Renal cortical epithelial cell (primary cell): ENCODE data around the gene HAGHL. TPM values are rescaled to one million over a fixed set of nuclear protein-coding genes. Genes with fewer than 3 reads are reported as not detected.
"Not testable (repeated sequence)": the region's sequence is repeated elsewhere in the genome, so short reads cannot be mapped to it uniquely, and the experiment has no call there.

ENCODE experiments used
- DNase-seq: peaks from one replicate; pipeline ENCODE4 v3.0.0-alpha.2; 2011; ENCODE audit warnings: low read depth
- total RNA-seq: library from RNA; depleted of rRNA; stranded (reverse); fragments of >200 nt; gene quantifications from 2 replicates; pipeline ENCODE4 v1.2.3, GENCODE V29; 2014

Gene HAGHL
- total RNA-seq, 1 donor from 2014 or later, result 10.5 TPM

DNA sequence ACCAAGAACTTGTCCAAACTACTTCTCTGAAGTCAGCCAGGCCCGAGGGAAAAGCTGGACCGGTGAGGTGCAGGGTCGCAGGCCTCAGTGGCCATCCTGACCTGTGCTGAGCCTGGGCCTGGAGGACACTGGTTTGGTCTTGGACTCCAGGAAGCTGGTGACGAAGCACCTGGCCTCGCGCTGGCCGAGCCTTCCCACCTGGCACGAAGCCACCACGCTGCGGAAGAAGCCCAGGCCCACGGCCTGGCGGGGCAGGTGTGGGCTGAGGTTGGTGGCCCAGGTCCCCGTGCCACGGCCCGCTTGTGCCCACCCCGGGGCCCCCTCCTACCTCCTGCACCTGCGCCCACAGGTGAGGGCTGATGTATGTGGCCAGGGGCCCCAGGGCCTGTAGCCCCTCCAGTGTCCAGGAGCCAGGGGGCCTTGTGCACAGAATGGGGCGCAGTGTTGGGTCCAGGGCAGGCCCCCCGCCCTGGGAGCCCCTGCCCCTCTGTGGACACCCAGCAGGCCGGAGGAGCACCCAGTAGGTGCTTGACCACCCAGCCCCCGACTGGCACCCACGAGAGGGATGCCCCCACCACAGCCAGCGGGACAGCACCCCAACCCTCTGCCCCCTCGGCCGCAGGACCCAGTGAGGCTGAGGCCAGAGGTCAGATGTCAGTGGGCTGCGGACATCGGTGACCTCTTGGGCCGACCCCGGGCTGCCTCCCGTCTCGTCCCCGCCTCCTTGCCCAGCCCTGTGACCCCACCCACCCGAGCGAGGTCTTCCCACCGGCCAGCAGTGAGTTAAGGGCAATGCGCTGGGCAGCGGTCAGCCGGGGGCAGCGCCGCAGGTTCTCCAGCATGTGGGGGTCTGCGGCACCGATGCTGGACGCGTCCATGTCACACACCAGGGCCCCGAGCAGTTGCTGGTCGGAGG lies 47.4 kb downstream of the HAGHL start:
- DNase-seq, result no peak

DNA sequence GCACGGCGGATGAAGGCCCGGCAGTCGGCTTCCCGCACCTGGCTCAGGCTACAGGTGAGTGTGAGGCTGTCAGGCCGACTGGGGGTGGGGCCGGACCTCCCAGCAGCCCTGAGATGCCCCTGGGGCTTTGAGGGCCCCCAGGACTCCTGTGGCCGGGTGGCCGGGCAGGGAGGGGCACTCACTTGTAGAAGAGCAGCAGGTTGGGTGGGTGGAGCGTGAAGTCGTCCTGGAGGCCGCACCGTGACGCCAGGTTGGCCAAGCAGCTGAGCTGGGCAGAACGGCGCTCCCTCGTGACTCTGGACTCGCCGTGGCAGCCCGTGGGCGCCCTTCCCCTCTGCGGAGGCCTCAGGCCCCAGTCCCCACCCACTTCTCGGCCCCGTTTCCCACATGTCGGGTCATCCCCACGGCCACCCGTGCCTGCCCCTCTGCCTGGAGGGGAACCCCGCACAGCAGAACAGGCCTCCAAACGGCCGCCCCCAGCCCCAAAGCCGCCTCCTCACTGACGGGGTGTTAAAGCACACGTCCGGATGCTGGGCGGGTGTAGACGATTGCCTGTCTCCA lies 48.4 kb downstream of the HAGHL start:
- DNase-seq, result no peak

DNA sequence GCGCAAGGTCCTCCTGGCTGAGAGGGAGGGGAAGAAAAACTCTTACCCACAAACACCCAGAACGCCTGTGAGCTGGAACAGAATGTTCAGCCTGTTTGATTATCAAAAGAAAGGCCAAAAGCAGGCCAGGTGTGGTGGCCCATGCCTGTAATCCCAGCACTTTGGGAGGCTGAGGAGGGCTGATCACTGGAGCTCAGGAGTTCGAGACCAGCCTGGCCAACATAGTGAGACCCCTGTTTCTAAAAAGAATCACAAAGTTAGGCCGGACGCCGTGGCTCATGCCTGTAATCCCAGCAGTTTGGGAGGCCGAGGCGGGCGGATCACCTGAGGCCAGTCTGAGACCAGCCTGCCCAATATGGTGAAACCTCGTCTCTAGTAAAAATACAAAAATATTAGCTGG lies 49.4 kb downstream of the HAGHL start:
- DNase-seq, result not testable (repeated sequence)

DNA sequence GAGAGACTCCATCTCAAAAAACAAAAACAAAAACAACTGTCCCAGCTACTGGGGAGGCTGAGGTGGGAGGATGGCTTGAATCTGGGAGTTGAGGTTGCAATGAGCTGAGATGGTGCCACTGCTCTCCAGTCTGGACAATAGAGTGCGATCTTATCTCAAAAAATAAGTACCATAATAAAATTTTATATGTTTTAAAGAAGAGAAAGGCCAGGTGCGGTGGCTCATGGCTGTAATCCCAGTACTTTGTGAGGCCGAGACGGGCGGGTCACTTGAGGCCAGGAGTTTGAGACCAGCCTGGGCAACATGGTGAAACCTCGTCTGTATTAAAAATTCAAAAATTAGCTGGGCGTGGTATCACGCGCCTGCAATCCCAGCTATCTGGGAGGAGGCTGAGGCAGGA lies 49.9 kb downstream of the HAGHL start:
- DNase-seq, result no peak

DNA sequence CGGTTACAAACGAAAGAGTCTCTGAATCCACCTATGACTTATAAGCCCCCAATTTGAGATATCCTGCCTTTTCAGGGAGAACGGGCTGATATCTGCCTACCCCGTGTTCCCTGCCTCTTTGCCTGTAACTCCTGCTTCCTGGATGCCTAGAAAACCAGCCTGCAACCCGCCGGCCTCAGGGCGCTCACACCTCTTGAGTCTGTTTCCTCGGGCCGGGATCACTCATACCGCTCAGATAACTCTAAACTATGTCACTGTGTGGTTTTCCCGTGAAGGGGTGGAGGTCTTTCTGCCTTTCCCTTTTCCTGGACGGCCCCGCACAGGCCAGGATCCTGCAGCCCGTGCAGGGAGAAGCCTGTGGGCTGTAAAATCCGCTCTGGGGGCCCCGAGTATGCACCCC lies 50.9 kb downstream of the HAGHL start:
- no peak for DNase-seq

DNA sequence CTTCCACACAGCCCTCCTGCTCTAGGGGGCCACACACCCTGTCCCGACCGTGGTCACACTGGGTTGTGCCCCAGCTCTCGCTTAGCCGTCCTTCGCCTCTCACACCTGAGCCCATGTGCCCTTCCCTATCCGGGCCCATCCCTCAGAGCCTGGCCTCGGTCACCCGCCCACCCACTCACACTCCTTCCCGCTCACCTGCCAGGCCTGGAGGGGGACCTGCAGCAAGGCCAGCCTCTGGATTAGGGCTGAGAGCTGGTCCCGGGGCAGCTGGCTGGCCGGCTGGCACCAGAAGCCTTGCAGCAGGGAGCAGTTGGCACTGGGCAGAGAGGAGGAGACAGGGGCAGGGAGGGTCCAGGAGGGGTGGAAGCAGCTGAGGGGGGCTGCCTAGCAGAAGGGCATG lies 51.5 kb downstream of the HAGHL start:
- no peak for DNase-seq

DNA sequence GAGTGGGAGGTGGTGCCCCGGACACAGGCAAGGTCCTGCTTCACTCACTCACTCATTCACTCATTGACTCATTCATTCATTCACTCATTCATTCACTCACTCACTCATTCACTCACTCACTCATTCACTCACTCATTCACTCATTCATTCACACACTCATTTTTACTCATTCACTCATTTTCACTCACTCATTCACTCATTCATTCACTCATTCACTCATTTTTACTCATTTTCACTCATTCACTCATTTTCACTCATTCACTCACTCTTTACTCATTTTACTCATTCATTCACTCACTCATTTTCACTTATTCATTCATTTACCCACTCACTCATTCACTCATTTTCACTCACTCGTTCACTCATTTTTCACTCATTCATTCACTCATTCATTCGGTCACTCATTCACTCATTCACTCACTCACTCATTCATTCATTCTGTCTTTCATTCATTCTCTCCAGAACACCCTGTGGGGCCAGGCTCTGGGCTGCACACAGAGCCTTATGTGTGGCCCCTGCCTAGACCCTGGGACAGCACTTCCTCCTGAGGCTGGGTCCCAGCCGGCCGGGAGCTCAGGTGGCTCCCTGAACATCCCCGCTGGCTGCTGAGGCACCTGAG lies 52.1 kb downstream of the HAGHL start:
- DNase-seq, result no peak

Other genes with a start within 250 kb of the HAGHL start
- 41.7 and 82.0 TPM in 2 replicates for gene CAPN15, start 199.4 kb upstream of the HAGHL start, total RNA-seq
- 0.05 TPM in 1 of 2 replicates, not detected in the other for gene PRR35, start 166.7 kb upstream of the HAGHL start, total RNA-seq
- 0.85 TPM in 1 of 2 replicates, not detected in the other for gene NHLRC4, start 160.1 kb upstream of the HAGHL start, total RNA-seq
- gene PIGQ, start 157.1 kb upstream of the HAGHL start, total RNA-seq, result 30.9 and 68.5 TPM in 2 replicates
- 8.0 and 12.1 TPM in 2 replicates for gene RAB40C, start 137.0 kb upstream of the HAGHL start, total RNA-seq
- gene WFIKKN1, start 96.1 kb upstream of the HAGHL start, total RNA-seq, result 0.35 TPM in 1 of 2 replicates, not detected in the other
- gene METTL26, start 90.8 kb upstream of the HAGHL start, total RNA-seq, result 54.4 and 93.1 TPM in 2 replicates
- 17.6 and 26.4 TPM in 2 replicates for gene MCRIP2, start 85.3 kb upstream of the HAGHL start, total RNA-seq
- 6.9 and 18.5 TPM in 2 replicates for gene WDR90, start 77.7 kb upstream of the HAGHL start, total RNA-seq
- gene RHOT2, start 59.0 kb upstream of the HAGHL start, total RNA-seq, result 31.1 and 43.6 TPM in 2 replicates
- 0.94 and 1.6 TPM in 2 replicates for gene RHBDL1, start 51.4 kb upstream of the HAGHL start, total RNA-seq
- 78.5 and 115 TPM in 2 replicates for gene STUB1, start 46.7 kb upstream of the HAGHL start, total RNA-seq
- 33.5 and 52.3 TPM in 2 replicates for gene JMJD8, start 42.8 kb upstream of the HAGHL start, total RNA-seq
- 1.4 and 7.9 TPM in 2 replicates for gene WDR24, start 36.7 kb upstream of the HAGHL start, total RNA-seq
- gene FBXL16, start 21.3 kb upstream of the HAGHL start, total RNA-seq, result 0.40 TPM in 1 of 2 replicates, not detected in the other
- 65.8 and 74.7 TPM in 2 replicates for gene METRN, start 12.0 kb upstream of the HAGHL start, total RNA-seq
- gene ANTKMT, start 6.0 kb upstream of the HAGHL start, total RNA-seq, result 23.1 and 73.8 TPM in 2 replicates
- 0.69 and 0.70 TPM in 2 replicates for gene CCDC78, start 663 bp upstream of the HAGHL start, total RNA-seq
- gene CIAO3, start 13.9 kb downstream of the HAGHL start, total RNA-seq, result 21.7 and 28.5 TPM in 2 replicates
- gene MSLN, start 33.6 kb downstream of the HAGHL start, total RNA-seq, result 1.3 and 13.5 TPM in 2 replicates
- gene RPUSD1, start 61.3 kb downstream of the HAGHL start, total RNA-seq, result 22.3 and 35.3 TPM in 2 replicates
- 4.2 and 11.3 TPM in 2 replicates for gene CHTF18, start 61.5 kb downstream of the HAGHL start, total RNA-seq
- not detected in 2 replicates for gene GNG13, start 73.6 kb downstream of the HAGHL start, total RNA-seq
- gene LMF1, start 243.9 kb downstream of the HAGHL start, total RNA-seq, result 12.7 and 27.6 TPM in 2 replicates